GM23338 (cell line): ENCODE data around the gene THSD7A. TPM values are rescaled to one million over a fixed set of nuclear protein-coding genes. Genes with fewer than 3 reads are reported as not detected.

Source experiments
- ATAC-seq: fragments of 200-7000 bp; cut with Tn5 transposase; 3 replicates; pipeline ENCODE4 v1.9.1; 2020
- DNase-seq: peaks from one replicate; pipeline ENCODE4 v3.0.0-alpha.2; 2015; ENCODE audit warnings: low spot score
- H2AFZ ChIP-seq: fragments of 200-600 bp; sonication (generic); 2 replicates; pipeline ENCODE4 v1.8.0; 2016; ENCODE audit warnings: antibody characterized with exemption, mild to moderate bottlenecking, moderate library complexity
- H3F3A ChIP-seq: fragments of 200-600 bp; sonication (generic); replicated peaks from 2 replicates; pipeline ENCODE4 v1.8.0; 2017; ENCODE audit warnings: antibody characterized with exemption, mixed run types, low read depth
- H3K27ac ChIP-seq: fragments of 200-600 bp; sonication (generic); 2 replicates; pipeline ENCODE4 v1.6.1; 2016; ENCODE audit warnings: low read depth
- H3K27me3 ChIP-seq: fragments of 200-600 bp; sonication (generic); 2 replicates; pipeline ENCODE4 v1.8.0; 2016; ENCODE audit warnings: mild to moderate bottlenecking, mixed run types, moderate library complexity; ENCODE audit not compliant: insufficient read depth
- H3K36me3 ChIP-seq: fragments of 200-600 bp; sonication (generic); 2 replicates; pipeline ENCODE4 v1.8.0; 2016; ENCODE audit warnings: mild to moderate bottlenecking; ENCODE audit not compliant: insufficient read depth
- H3K4me1 ChIP-seq: fragments of 200-600 bp; sonication (generic); 2 replicates; pipeline ENCODE4 v1.8.0; 2016; ENCODE audit warnings: mild to moderate bottlenecking, moderate library complexity; ENCODE audit not compliant: insufficient read depth
- H3K4me2 ChIP-seq: fragments of 200-600 bp; sonication (generic); 2 replicates; pipeline ENCODE4 v1.7.1; 2017; ENCODE audit warnings: mixed run types
- H3K4me3 ChIP-seq: fragments of 200-600 bp; sonication (generic); 2 replicates; pipeline ENCODE4 v1.6.1; 2016; ENCODE audit warnings: mixed run types
- H3K79me2 ChIP-seq: fragments of 200-600 bp; sonication (generic); replicated peaks from 2 replicates; pipeline ENCODE4 v1.8.0; 2017; ENCODE audit warnings: mild to moderate bottlenecking; ENCODE audit not compliant: insufficient read depth
- H3K9me2 ChIP-seq: fragments of 200-600 bp; sonication (generic); 2 replicates; pipeline ENCODE4 v1.8.0; 2017; ENCODE audit not compliant: insufficient read depth
- H4K20me1 ChIP-seq: fragments of 200-600 bp; sonication (generic); replicated peaks from 2 replicates; pipeline ENCODE4 v1.8.0; 2017; ENCODE audit warnings: mild to moderate bottlenecking; ENCODE audit not compliant: insufficient read depth
- H3K27ac Mint-ChIP-seq: 2 replicates; pipeline ENCODE4 v1.8.0; 2020; ENCODE audit warnings: inconsistent platforms, mild to moderate bottlenecking, moderate library complexity, mixed read lengths
- H3K27me3 Mint-ChIP-seq: 3 replicates; pipeline ENCODE4 v1.8.0; 2022; ENCODE audit warnings: low read depth, mild to moderate bottlenecking, moderate library complexity, mixed read lengths, inconsistent platforms; ENCODE audit not compliant: insufficient read depth, poor library complexity
- H3K36me3 Mint-ChIP-seq: 3 replicates; pipeline ENCODE4 v1.8.0; 2021; ENCODE audit warnings: low read depth, mild to moderate bottlenecking, inconsistent platforms, moderate library complexity, mixed read lengths
- H3K4me1 Mint-ChIP-seq: 3 replicates; pipeline ENCODE4 v1.8.0; 2020; ENCODE audit warnings: mild to moderate bottlenecking, inconsistent platforms, mixed read lengths
- H3K4me3 Mint-ChIP-seq: 3 replicates; pipeline ENCODE4 v1.8.0; 2021; ENCODE audit warnings: moderate library complexity, mild to moderate bottlenecking, inconsistent platforms, mixed read lengths
- H3K9me3 Mint-ChIP-seq: 3 replicates; pipeline ENCODE4 v1.8.0; 2020; ENCODE audit warnings: moderate library complexity, mild to moderate bottlenecking, inconsistent platforms, mixed read lengths
- CREB1 ChIP-seq: fragments of 250-450 bp; sonication (Bioruptor Pico); IDR thresholded peaks from 2 replicates; pipeline ENCODE4 v1.5.0; 2020; ENCODE audit warnings: low read depth, mild to moderate bottlenecking, moderate library complexity
- CTCF ChIP-seq, 2 experiments: fragments of 200-600 bp in 1 of 2; sonication (generic) in 1 of 2; conservative IDR thresholded peaks; 2 replicates each; pipeline versions ENCODE4 v1.5.1 to v1.6.1; 2016 to 2017; ENCODE audit warnings: antibody characterized with exemption in 2 of 2, low read depth in 2 of 2, mild to moderate bottlenecking in 2 of 2, moderate library complexity in 1 of 2
- ETS1 ChIP-seq: IDR thresholded peaks from 2 replicates; pipeline ENCODE4 v1.6.1; 2016; ENCODE audit warnings: antibody characterized with exemption
- EZH2 ChIP-seq: fragments of 200-600 bp; sonication (generic); IDR thresholded peaks from one replicate; pipeline ENCODE4 v1.8.0; 2017; ENCODE audit warnings: antibody characterized with exemption, mild to moderate bottlenecking, low read depth; ENCODE audit not compliant: unreplicated experiment
- EZH2phosphoT487 ChIP-seq: fragments of 200-600 bp; sonication (generic); IDR thresholded peaks from one replicate; pipeline ENCODE4 v1.8.1; 2018; ENCODE audit warnings: antibody characterized with exemption; ENCODE audit not compliant: unreplicated experiment
- JUNB ChIP-seq: IDR thresholded peaks from one replicate; pipeline ENCODE4 v1.6.1; 2016; ENCODE audit warnings: antibody characterized with exemption; ENCODE audit not compliant: unreplicated experiment
- NANOG ChIP-seq: IDR thresholded peaks from 2 replicates; pipeline ENCODE4 v1.6.1; 2016; ENCODE audit warnings: antibody characterized with exemption, borderline replicate concordance
- POLR2AphosphoS5 ChIP-seq: IDR thresholded peaks from 2 replicates; pipeline ENCODE4 v1.6.1; 2016; ENCODE audit warnings: antibody characterized with exemption, low read depth
- STAT1 ChIP-seq: IDR thresholded peaks from one replicate; pipeline ENCODE4 v1.6.1; 2016; ENCODE audit warnings: antibody characterized with exemption; ENCODE audit not compliant: unreplicated experiment
- ZNF114 ChIP-seq: fragments of 250-450 bp; sonication (Bioruptor Pico); IDR thresholded peaks from 2 replicates; pipeline ENCODE4 v1.5.0; 2020; ENCODE audit warnings: mild to moderate bottlenecking, moderate library complexity
- ZNF331 ChIP-seq: fragments of 250-450 bp; sonication (Bioruptor Pico); IDR thresholded peaks from 2 replicates; pipeline ENCODE4 v1.5.0; 2020; ENCODE audit warnings: low read depth, mild to moderate bottlenecking, moderate library complexity
- ZNF462 ChIP-seq: fragments of 250-450 bp; sonication (Bioruptor Pico); IDR thresholded peaks from 2 replicates; pipeline ENCODE4 v1.5.0; 2020; ENCODE audit warnings: mild to moderate bottlenecking, moderate library complexity
- polyA plus RNA-seq: library from polyadenylated mRNA; unstranded; fragments of >200 nt; fragmentation: Nextera tagmentation; extraction: Ambion mirVana; gene quantifications from 2 replicates; pipeline ENCODE4 v1.2.1, GENCODE V29; 2016
- total RNA-seq: library from RNA; depleted of rRNA; stranded (reverse); fragments of >200 nt; shearing (Covaris generic); gene quantifications from 2 replicates; pipeline ENCODE4 v1.2.3, GENCODE V29; 2014
- TF ChIP-seq, protein P1 (sequence below): IDR thresholded peaks from one replicate; pipeline ENCODE4 v1.6.1; 2018; ENCODE audit warnings: antibody characterized with exemption; ENCODE audit not compliant: unreplicated experiment

THSD7A gene
- total and polyA plus RNA-seq, 2 experiments from 2014 or later, result 1.3 to 2.1 TPM

GRCh38 chr7:11485636-11486035, 346.4 kb downstream of the THSD7A start:
- Histone ChIP-seq H3K4me1 (peaks cover 24% of the 10 kb centered on the region), H2AFZ (no peak overlapping the region), H3K27ac (no peak overlapping the region), H3K4me2 (no peak overlapping the region), H3K4me3 (no peak overlapping the region), H3K9me2 (no peaks in the 10 kb centered on the region), H3F3A (no peaks in the 10 kb centered on the region), H3K79me2 (no peaks in the 10 kb centered on the region), H3K36me3 (no peaks in the 10 kb centered on the region), H4K20me1 (no peaks in the 10 kb centered on the region), H3K27me3 (peaks cover 9% of the 10 kb centered on the region; the same call in 1 of the 2 replicates)
- TF ChIP-seq NANOG (no peak), EZH2 (no peak), CREB1 (CRISPR knock-in tag) (no peak), POLR2AphosphoS5 (no peak), ZNF462 (no peak), ETS1 (no peak), JUNB (no peak), EZH2phosphoT487 (no peak), ZNF114 (CRISPR knock-in tag) (no peak), STAT1 (no peak), ZNF331 (CRISPR knock-in tag) (no peak), CTCF (conservative IDR thresholded peaks at IDR 0.05; ENCODE audit: low read depth in 2 of 2) (no peak)
- TF ChIP-seq, protein P1, sequence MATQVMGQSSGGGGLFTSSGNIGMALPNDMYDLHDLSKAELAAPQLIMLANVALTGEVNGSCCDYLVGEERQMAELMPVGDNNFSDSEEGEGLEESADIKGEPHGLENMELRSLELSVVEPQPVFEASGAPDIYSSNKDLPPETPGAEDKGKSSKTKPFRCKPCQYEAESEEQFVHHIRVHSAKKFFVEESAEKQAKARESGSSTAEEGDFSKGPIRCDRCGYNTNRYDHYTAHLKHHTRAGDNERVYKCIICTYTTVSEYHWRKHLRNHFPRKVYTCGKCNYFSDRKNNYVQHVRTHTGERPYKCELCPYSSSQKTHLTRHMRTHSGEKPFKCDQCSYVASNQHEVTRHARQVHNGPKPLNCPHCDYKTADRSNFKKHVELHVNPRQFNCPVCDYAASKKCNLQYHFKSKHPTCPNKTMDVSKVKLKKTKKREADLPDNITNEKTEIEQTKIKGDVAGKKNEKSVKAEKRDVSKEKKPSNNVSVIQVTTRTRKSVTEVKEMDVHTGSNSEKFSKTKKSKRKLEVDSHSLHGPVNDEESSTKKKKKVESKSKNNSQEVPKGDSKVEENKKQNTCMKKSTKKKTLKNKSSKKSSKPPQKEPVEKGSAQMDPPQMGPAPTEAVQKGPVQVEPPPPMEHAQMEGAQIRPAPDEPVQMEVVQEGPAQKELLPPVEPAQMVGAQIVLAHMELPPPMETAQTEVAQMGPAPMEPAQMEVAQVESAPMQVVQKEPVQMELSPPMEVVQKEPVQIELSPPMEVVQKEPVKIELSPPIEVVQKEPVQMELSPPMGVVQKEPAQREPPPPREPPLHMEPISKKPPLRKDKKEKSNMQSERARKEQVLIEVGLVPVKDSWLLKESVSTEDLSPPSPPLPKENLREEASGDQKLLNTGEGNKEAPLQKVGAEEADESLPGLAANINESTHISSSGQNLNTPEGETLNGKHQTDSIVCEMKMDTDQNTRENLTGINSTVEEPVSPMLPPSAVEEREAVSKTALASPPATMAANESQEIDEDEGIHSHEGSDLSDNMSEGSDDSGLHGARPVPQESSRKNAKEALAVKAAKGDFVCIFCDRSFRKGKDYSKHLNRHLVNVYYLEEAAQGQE, result no peak
- Mint-ChIP-seq H3K36me3 (peaks cover 14% of the 10 kb centered on the region; the same call in 2 of the 3 replicates), H3K27me3 (peaks cover 5% of the 10 kb centered on the region), H3K27ac (no peak overlapping the region), H3K9me3 (peaks cover 10% of the 10 kb centered on the region), H3K4me1 (peaks cover 33% of the 10 kb centered on the region), H3K4me3 (no peak overlapping the region)
- ATAC-seq (no peak), DNase-seq (no peak)
